Measurements from ENCODE around the gene CBLC.

DNA sequence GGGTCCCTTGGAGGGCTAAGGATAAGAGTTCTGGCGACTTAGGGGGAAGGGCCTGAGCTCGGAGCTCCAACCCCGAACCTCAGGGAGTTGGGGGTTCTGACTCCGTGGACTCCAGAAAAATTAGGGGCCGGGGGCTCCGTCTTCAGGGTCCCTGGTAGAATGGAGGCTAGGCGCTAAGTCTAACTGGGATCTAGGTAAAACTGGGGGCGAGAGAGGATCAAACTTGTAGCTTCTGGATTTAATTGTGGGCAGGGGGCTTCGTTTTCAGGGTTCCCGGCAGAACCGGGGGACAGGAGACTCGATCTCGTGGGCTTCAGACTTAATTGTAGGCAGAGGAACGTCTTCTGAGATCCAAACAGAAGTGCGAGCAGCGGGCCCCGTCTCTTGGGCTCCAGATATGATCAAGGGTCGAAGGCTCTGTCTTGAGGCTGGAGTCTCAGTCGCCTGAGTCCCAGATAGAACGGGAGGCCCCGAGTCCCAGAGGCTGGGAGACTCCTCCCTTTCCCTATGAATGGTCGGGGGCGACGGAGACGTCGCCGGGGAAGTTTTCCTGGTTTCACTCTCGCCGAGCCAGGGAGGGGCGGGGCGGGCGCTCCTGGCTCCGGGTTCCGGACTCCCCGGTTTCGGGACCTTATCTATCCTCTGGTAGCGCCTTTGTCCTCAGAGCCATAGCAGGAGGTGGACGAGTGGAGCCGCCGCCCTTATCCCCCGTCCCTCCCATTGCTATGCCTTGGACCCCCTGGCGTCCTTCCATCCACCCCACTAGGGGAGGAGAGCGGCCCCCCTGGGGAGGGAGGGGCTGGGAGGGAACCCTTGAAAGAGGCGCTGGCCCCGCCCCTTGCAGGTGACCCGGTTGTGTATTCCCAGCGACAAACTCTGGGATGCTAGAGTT, 69.7 kb downstream of the CBLC start:
- TF ChIP-seq, protein P1, sequence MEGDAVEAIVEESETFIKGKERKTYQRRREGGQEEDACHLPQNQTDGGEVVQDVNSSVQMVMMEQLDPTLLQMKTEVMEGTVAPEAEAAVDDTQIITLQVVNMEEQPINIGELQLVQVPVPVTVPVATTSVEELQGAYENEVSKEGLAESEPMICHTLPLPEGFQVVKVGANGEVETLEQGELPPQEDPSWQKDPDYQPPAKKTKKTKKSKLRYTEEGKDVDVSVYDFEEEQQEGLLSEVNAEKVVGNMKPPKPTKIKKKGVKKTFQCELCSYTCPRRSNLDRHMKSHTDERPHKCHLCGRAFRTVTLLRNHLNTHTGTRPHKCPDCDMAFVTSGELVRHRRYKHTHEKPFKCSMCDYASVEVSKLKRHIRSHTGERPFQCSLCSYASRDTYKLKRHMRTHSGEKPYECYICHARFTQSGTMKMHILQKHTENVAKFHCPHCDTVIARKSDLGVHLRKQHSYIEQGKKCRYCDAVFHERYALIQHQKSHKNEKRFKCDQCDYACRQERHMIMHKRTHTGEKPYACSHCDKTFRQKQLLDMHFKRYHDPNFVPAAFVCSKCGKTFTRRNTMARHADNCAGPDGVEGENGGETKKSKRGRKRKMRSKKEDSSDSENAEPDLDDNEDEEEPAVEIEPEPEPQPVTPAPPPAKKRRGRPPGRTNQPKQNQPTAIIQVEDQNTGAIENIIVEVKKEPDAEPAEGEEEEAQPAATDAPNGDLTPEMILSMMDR (IDR thresholded peaks at IDR 0.05) = no peak
- TF ChIP-seq SP1 (CRISPR knock-in tag; conservative IDR thresholded peaks at IDR 0.05) (0 out of 2 replicates have a peak, but pooled peaks have one; percentile 27), ETV6 (CRISPR knock-in tag; IDR thresholded peaks at IDR 0.05) (peak; percentile 15; the same call in 1 of the 2 replicates), NR3C1 (CRISPR knock-in tag; conservative IDR thresholded peaks at IDR 0.05; ENCODE audit: low read depth) (no peak), ZNF121 (CRISPR knock-in tag; IDR thresholded peaks at IDR 0.05) (no peak), CREB1 (CRISPR knock-in tag; IDR thresholded peaks at IDR 0.05) (no peak), ZNF416 (CRISPR knock-in tag; IDR thresholded peaks at IDR 0.05) (no peak), HMGA2 (CRISPR knock-in tag; IDR thresholded peaks at IDR 0.05) (no peak)
- TF ChIP-seq, protein P2, sequence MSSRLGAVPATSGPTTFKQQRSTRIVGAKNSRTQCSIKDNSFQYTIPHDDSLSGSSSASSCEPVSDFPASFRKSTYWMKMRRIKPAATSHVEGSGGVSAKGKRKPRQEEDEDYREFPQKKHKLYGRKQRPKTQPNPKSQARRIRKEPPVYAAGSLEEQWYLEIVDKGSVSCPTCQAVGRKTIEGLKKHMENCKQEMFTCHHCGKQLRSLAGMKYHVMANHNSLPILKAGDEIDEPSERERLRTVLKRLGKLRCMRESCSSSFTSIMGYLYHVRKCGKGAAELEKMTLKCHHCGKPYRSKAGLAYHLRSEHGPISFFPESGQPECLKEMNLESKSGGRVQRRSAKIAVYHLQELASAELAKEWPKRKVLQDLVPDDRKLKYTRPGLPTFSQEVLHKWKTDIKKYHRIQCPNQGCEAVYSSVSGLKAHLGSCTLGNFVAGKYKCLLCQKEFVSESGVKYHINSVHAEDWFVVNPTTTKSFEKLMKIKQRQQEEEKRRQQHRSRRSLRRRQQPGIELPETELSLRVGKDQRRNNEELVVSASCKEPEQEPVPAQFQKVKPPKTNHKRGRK (CRISPR knock-in tag; IDR thresholded peaks at IDR 0.05; ENCODE audit: borderline replicate concordance) = no peak
